Stimulated activated naive CD4-positive, alpha-beta T cell (primary cell): ENCODE data around the gene CDH13.

ENCODE experiments used
- DNase-seq, 6 experiments: peaks; one replicate each; lab custom pipeline; 2025; lab: John Stamatoyannopoulos, UW

The CDH13 gene

GRCh38 chr16:83248735-83249463 is 622.1 kb downstream of the CDH13 start:
- no peak for DNase-seq

GRCh38 chr16:83253521-83253920 is 626.8 kb downstream of the CDH13 start:
- no peak for DNase-seq

- DNase-seq: no peak
Observed at GRCh38 chr16:83258366-83258928, 631.7 kb downstream of the CDH13 start.

GRCh38 chr16:83266848-83267553 is 640.2 kb downstream of the CDH13 start:
- DNase-seq: no peak

GRCh38 chr16:83268169-83268568 is 641.4 kb downstream of the CDH13 start:
- DNase-seq: no peak

- DNase-seq: no peak
Observed at GRCh38 chr16:83269048-83269447, 642.3 kb downstream of the CDH13 start.

GRCh38 chr16:83269541-83269940 is 642.8 kb downstream of the CDH13 start:
- no peak for DNase-seq

GRCh38 chr16:83270061-83270460 is 643.3 kb downstream of the CDH13 start:
- DNase-seq: no peak

- DNase-seq: no peak
Observed at GRCh38 chr16:83270640-83271039, 643.9 kb downstream of the CDH13 start.

- DNase-seq: no peak
Observed at GRCh38 chr16:83271123-83271522, 644.4 kb downstream of the CDH13 start.

GRCh38 chr16:83271970-83272575 is 645.3 kb downstream of the CDH13 start:
- DNase-seq: no peak

- DNase-seq: no peak
Observed at GRCh38 chr16:83272843-83273242, 646.1 kb downstream of the CDH13 start.

GRCh38 chr16:83273504-83274173 is 646.9 kb downstream of the CDH13 start:
- no peak for DNase-seq

- DNase-seq: no peak
Observed at GRCh38 chr16:83279251-83279650, 652.5 kb downstream of the CDH13 start.

GRCh38 chr16:83285921-83286320 is 659.2 kb downstream of the CDH13 start:
- no peak for DNase-seq

GRCh38 chr16:83296505-83296904 is 669.7 kb downstream of the CDH13 start:
- no peak for DNase-seq

- DNase-seq: no peak
Observed at GRCh38 chr16:83298541-83298940, 671.8 kb downstream of the CDH13 start.

- DNase-seq: no peak
Observed at GRCh38 chr16:83300326-83300725, 673.6 kb downstream of the CDH13 start.

- no peak for DNase-seq
Observed at GRCh38 chr16:83301971-83302370, 675.2 kb downstream of the CDH13 start.

- no peak for DNase-seq
Observed at GRCh38 chr16:83302853-83303252, 676.1 kb downstream of the CDH13 start.

- no peak for DNase-seq
Observed at GRCh38 chr16:83305092-83305491, 678.3 kb downstream of the CDH13 start.

GRCh38 chr16:83306961-83307593 is 680.3 kb downstream of the CDH13 start:
- no peak for DNase-seq
